Neuron (in vitro differentiated cells): ENCODE data around the gene TNFRSF8.

Source experiments
- H2AFZ ChIP-seq: one replicate; pipeline ENCODE4 v1.6.1; 2013; ENCODE audit warnings: low read depth, mild to moderate bottlenecking, inconsistent platforms, low read length, moderate library complexity
- H3K27me3 ChIP-seq: one replicate; pipeline ENCODE4 v1.6.1; 2013; ENCODE audit warnings: low read length; ENCODE audit not compliant: insufficient read depth
- H3K36me3 ChIP-seq: one replicate; pipeline ENCODE4 v1.6.1; 2013; ENCODE audit warnings: low read length; ENCODE audit not compliant: insufficient read depth
- H3K4me1 ChIP-seq: one replicate; pipeline ENCODE4 v1.6.1; 2013; ENCODE audit warnings: low read length; ENCODE audit not compliant: insufficient read depth
- H3K4me3 ChIP-seq: 2 replicates; pipeline ENCODE4 v1.5.1; 2013; ENCODE audit warnings: mild to moderate bottlenecking, low read length, moderate library complexity
- H3K9me3 ChIP-seq: one replicate; pipeline ENCODE4 v1.6.1; 2013; ENCODE audit warnings: low read length

TNFRSF8 gene

DNA sequence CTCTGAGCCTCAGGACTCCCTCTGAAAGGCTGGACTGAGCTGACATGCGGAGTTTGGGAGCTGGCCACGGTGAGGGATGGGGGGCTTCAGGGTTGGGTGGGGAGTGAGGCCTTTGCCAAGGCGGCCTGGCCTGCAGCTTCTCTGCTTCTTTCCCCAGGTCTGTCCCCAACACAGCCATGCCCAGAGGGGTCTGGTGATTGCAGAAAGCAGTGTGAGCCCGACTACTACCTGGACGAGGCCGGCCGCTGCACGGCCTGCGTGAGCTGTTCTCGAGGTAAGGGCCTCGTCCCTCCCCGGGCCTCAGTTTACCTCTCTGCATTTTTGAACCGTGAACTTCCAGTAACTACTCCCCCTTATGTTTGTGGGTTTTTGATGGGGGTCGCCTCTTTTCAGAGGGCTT lies 48.6 kb downstream of the TNFRSF8 start:
- Histone ChIP-seq H3K9me3 (no peaks in the 10 kb centered on the region), H3K36me3 (no peaks in the 10 kb centered on the region), H3K27me3 (no peaks in the 10 kb centered on the region), H3K4me1 (no peaks in the 10 kb centered on the region), H3K4me3 (no peak overlapping the region), H2AFZ (no peak overlapping the region)

- Histone ChIP-seq H3K4me3 (no peak overlapping the region), H3K36me3 (no peaks in the 10 kb centered on the region), H3K27me3 (no peaks in the 10 kb centered on the region), H2AFZ (no peak overlapping the region), H3K4me1 (no peaks in the 10 kb centered on the region), H3K9me3 (no peaks in the 10 kb centered on the region)
These were observed 49.6 kb downstream of the TNFRSF8 start for GRCh38 chr1:12112711-12113161.

DNA sequence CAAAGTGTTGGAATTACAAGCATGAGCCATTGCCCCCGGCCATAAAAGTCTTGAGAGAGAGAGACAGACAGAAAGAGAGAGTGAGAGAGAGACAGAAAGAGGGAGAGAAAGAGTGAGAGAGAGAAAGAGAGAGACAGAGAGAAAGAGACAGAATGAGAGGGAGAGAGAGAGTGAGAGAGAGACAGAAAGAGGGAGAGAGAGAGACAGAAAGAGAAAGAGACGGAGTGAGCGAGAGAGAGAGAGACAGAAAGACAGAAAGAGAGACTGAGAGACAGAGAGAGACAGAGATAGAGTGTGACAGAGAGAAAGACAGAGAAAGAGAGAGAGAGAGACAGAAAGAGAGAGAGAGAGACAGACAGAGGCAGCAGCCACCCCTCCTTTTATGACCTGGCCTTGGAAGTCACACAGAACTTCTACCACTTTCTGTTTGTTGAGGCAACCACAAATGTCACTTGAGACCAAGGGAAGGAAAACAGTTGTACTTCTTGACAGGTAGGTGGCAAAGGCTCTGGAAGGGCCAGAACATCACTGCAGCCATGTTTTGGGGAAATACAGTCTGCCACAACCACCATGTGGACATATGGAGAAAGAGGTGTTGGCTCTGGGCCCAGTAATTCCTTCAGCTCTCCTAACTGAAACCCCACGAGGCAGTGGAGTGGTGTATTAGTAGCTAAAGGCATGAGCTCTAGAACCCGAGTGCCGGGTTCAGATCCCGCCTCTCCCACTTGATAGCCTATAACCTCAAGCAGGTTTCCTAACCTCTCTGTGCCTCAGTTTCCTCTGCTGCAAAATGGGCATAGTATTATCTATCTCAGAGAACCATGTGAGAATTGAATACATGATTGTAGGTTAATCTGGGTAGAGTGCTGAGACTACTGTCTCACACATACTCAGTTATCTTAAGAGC lies 50.6 kb downstream of the TNFRSF8 start:
- H3K4me3 ChIP-seq, result no peak overlapping the region
- H2AFZ ChIP-seq, result no peak overlapping the region
- no peaks in the 10 kb centered on the region for H3K27me3 ChIP-seq
- no peaks in the 10 kb centered on the region for H3K9me3 ChIP-seq
- no peaks in the 10 kb centered on the region for H3K4me1 ChIP-seq
- H3K36me3 ChIP-seq, result no peaks in the 10 kb centered on the region

- no peaks in the 10 kb centered on the region for H3K27me3 ChIP-seq
- H2AFZ ChIP-seq, result no peak overlapping the region
- no peaks in the 10 kb centered on the region for H3K36me3 ChIP-seq
- no peak overlapping the region for H3K4me3 ChIP-seq
- no peaks in the 10 kb centered on the region for H3K9me3 ChIP-seq
- H3K4me1 ChIP-seq, result no peaks in the 10 kb centered on the region
These were observed 51.2 kb downstream of the TNFRSF8 start for GRCh38 chr1:12114340-12114683.

GRCh38 chr1:12114916-12115315 lies 51.8 kb downstream of the TNFRSF8 start:
- H3K36me3 ChIP-seq, result no peaks in the 10 kb centered on the region
- no peaks in the 10 kb centered on the region for H3K27me3 ChIP-seq
- no peaks in the 10 kb centered on the region for H3K9me3 ChIP-seq
- H2AFZ ChIP-seq, result no peak overlapping the region
- H3K4me1 ChIP-seq, result no peaks in the 10 kb centered on the region
- no peak overlapping the region for H3K4me3 ChIP-seq

DNA sequence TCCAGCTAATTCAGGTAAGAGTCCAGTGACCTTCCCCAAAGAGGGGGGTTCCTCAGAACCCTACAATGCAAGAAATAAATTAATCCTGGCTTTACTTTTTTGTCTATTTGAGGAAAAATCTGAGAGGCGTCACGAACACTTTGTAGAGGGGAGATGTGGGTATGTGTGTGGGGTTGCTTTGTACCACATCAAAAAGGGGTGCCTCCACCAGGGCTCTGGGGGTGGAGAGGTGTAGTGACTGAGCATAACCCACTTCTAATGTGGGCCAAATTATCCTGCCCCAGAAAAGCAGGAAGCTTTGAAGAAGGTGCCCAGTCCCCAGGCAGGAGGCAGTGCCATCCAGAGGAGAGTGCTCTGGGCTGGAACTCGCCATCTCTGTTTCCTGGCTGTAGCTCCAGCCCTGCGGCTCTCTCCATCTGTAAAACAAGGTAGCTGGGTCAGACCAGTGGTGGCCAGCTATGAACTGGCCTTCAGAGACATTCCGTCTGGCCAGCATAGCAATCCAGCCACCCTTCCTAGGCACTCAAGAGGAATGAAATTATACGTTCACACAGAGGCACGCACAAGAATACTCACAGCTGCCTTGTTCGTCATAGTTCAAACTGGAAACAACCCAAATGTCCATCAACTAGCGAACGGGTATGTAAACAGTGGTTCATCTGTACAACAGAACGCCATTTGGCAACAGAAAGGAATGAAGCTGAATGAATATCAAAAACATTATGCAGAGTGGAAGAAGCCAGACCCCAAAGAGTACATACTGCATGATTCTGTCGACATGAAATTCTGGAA lies 58.3 kb downstream of the TNFRSF8 start:
- no peaks in the 10 kb centered on the region for H3K36me3 ChIP-seq
- peaks cover 7% of the 10 kb centered on the region for H3K4me1 ChIP-seq
- no peak overlapping the region for H2AFZ ChIP-seq
- H3K9me3 ChIP-seq, result no peaks in the 10 kb centered on the region
- no peak overlapping the region for H3K4me3 ChIP-seq
- H3K27me3 ChIP-seq, result no peaks in the 10 kb centered on the region

GRCh38 chr1:12123172-12123571 lies 60.1 kb downstream of the TNFRSF8 start:
- H3K36me3 ChIP-seq, result no peaks in the 10 kb centered on the region
- no peak overlapping the region for H3K4me3 ChIP-seq
- H3K9me3 ChIP-seq, result no peaks in the 10 kb centered on the region
- no peaks in the 10 kb centered on the region for H3K27me3 ChIP-seq
- H2AFZ ChIP-seq, result no peak overlapping the region
- H3K4me1 ChIP-seq, result peaks cover 7% of the 10 kb centered on the region

- peaks cover 7% of the 10 kb centered on the region for H3K4me1 ChIP-seq
- H2AFZ ChIP-seq, result no peak overlapping the region
- no peaks in the 10 kb centered on the region for H3K9me3 ChIP-seq
- H3K4me3 ChIP-seq, result no peak overlapping the region
- H3K27me3 ChIP-seq, result no peaks in the 10 kb centered on the region
- H3K36me3 ChIP-seq, result no peaks in the 10 kb centered on the region
These were observed 61.8 kb downstream of the TNFRSF8 start for GRCh38 chr1:12124693-12125421.

GRCh38 chr1:12125422-12126355 lies 62.6 kb downstream of the TNFRSF8 start:
- Histone ChIP-seq H3K9me3 (no peaks in the 10 kb centered on the region), H3K4me3 (no peak overlapping the region), H2AFZ (no peak overlapping the region), H3K27me3 (no peaks in the 10 kb centered on the region), H3K4me1 (peaks cover 7% of the 10 kb centered on the region), H3K36me3 (no peaks in the 10 kb centered on the region)

GRCh38 chr1:12126781-12127180 lies 63.7 kb downstream of the TNFRSF8 start:
- peaks cover 7% of the 10 kb centered on the region for H3K4me1 ChIP-seq
- H2AFZ ChIP-seq, result no peak overlapping the region
- no peaks in the 10 kb centered on the region for H3K36me3 ChIP-seq
- no peaks in the 10 kb centered on the region for H3K27me3 ChIP-seq
- H3K4me3 ChIP-seq, result no peak overlapping the region
- H3K9me3 ChIP-seq, result no peaks in the 10 kb centered on the region

DNA sequence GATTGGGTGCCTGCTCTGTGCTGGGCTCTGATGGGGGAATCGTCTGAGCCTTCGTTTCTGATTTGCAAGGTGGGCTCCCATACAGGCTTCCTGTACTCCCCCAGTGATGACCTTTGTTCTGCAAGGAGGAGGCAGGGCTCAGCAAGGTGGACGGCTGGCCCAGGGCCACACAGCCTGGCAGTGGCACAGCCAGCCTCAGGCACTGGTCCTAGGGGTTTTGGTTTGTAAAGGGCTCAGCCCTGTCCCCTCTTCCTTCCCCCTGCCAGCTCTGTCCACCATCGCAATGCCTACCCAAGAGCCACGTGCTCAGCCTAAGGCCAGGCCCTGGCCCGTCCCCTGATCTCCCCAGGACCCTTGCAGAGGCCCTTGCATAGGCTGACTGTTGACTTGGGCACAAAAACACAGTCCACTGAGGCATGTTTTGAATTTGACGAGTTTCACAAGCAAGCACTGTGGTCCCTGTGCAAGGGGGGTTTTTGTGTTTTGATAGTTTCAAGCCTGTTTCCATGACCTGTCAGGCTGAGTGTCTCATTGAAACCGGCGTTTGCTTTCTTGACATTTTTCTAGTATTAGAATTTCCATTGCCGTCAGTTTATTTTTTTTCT lies 64.2 kb downstream of the TNFRSF8 start:
- H2AFZ ChIP-seq, result no peak overlapping the region
- H3K27me3 ChIP-seq, result no peaks in the 10 kb centered on the region
- H3K4me3 ChIP-seq, result no peak overlapping the region
- H3K4me1 ChIP-seq, result peaks cover 7% of the 10 kb centered on the region
- no peaks in the 10 kb centered on the region for H3K36me3 ChIP-seq
- H3K9me3 ChIP-seq, result no peaks in the 10 kb centered on the region

DNA sequence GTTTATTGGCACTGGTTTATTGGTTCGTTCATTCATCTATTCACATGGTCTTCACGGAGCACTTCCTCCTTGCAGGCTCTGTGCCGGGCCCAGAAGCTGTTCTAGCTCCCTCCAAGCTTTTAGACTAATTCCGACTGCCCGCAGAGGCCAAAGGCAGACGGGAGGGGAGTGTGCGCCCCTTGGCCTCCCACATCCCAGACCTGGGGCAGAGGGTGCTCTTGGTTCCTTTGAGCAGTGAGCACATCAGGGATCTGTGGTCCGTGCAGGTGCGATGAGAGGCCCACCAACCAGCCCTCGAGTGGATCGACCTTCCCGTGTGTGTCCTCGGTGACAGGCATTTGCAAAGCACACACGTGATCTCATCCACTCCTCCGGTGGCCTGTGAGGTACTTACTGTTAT lies 65.0 kb downstream of the TNFRSF8 start:
- no peaks in the 10 kb centered on the region for H3K27me3 ChIP-seq
- no peaks in the 10 kb centered on the region for H3K36me3 ChIP-seq
- H2AFZ ChIP-seq, result no peak overlapping the region
- H3K9me3 ChIP-seq, result no peaks in the 10 kb centered on the region
- H3K4me3 ChIP-seq, result no peak overlapping the region
- peaks cover 7% of the 10 kb centered on the region for H3K4me1 ChIP-seq
